GM18868 (cell line): ENCODE results near the gene ZNF823.
"Not testable (repeated sequence)": the region's sequence is repeated elsewhere in the genome, so short reads cannot be mapped to it uniquely, and the experiment has no call there.

Source experiments
- ATAC-seq: cut with Tn5 transposase; IDR thresholded peaks from one replicate; pipeline ENCODE4 v1.9.1; 2021; ENCODE audit warnings: mild to moderate bottlenecking, moderate library complexity; ENCODE audit not compliant: unreplicated experiment

ZNF823 gene

GRCh38 chr19:11684987-11685675 lies 53.6 kb downstream of the ZNF823 start:
- no peak for ATAC-seq

GRCh38 chr19:11680689-11681302 lies 58.0 kb downstream of the ZNF823 start:
- no peak for ATAC-seq

GRCh38 chr19:11678504-11678903 lies 60.2 kb downstream of the ZNF823 start:
- ATAC-seq, result no peak

- ATAC-seq, result not testable (repeated sequence)
Measured at GRCh38 chr19:11676661-11677600, 61.8 kb downstream of the ZNF823 start.

- no peak for ATAC-seq
Measured at GRCh38 chr19:11675569-11675968, 63.2 kb downstream of the ZNF823 start.

- ATAC-seq, result no peak
Measured at GRCh38 chr19:11674067-11674492, 64.7 kb downstream of the ZNF823 start.

GRCh38 chr19:11673608-11674041 lies 65.1 kb downstream of the ZNF823 start:
- no peak for ATAC-seq
